Liver (tissue), 10 donors: ENCODE measurements around the gene GPAT2. TPM values are rescaled to one million over a fixed set of nuclear protein-coding genes. Genes with fewer than 3 reads are reported as not detected.
"Not testable (repeated sequence)": the region's sequence is repeated elsewhere in the genome, so short reads cannot be mapped to it uniquely, and the experiment has no call there.

Experiments used
- DNase-seq: peaks from one replicate; pipeline ENCODE4 v3.0.0-alpha.2; 2017; ENCODE audit warnings: low spot score
- H3K27ac ChIP-seq, 2 donors: one replicate each; pipeline ENCODE4 v1.7.0; 2013; ENCODE audit warnings: inconsistent platforms in 2 of 2, low read length in 2 of 2, control low read depth in 1 of 2, low read depth in 1 of 2, mild to moderate bottlenecking in 1 of 2
- H3K27me3 ChIP-seq, 4 donors: one replicate each; pipeline versions ENCODE4 v1.6.1 to v1.7.0; 2013; ENCODE audit warnings: low read length in 3 of 4, inconsistent platforms in 1 of 4, mild to moderate bottlenecking in 1 of 4, moderate library complexity in 1 of 4; ENCODE audit not compliant: control insufficient read depth in 4 of 4, insufficient read depth in 4 of 4
- H3K36me3 ChIP-seq, 4 donors: one replicate each; pipeline versions ENCODE4 v1.6.1 to v1.7.0; 2013; ENCODE audit warnings: low read length in 3 of 4, mild to moderate bottlenecking in 3 of 4, low read depth in 1 of 4, moderate library complexity in 1 of 4; ENCODE audit not compliant: control insufficient read depth in 4 of 4, insufficient read depth in 3 of 4
- H3K4me1 ChIP-seq, 4 donors: one replicate each; pipeline versions ENCODE4 v1.6.1 to v1.7.0; 2013; ENCODE audit warnings: low read length in 3 of 4, mild to moderate bottlenecking in 3 of 4, moderate library complexity in 1 of 4; ENCODE audit not compliant: control insufficient read depth in 4 of 4, insufficient read depth in 4 of 4
- H3K4me3 ChIP-seq, 3 donors: one replicate each; pipeline versions ENCODE4 v1.6.1 to v1.7.0; 2013; ENCODE audit warnings: low read length in 3 of 3, control low read depth in 1 of 3, low read depth in 1 of 3, mild to moderate bottlenecking in 1 of 3
- H3K9ac ChIP-seq, 2 donors: one replicate each; pipeline ENCODE4 v1.7.0; 2013; ENCODE audit warnings: low read length in 2 of 2, mild to moderate bottlenecking in 2 of 2, moderate library complexity in 2 of 2, control low read depth in 1 of 2, low read depth in 1 of 2
- H3K9me3 ChIP-seq, 4 donors: one replicate each; pipeline versions ENCODE4 v1.6.1 to v1.7.0; 2013; ENCODE audit warnings: low read length in 3 of 4; ENCODE audit not compliant: control insufficient read depth in 4 of 4
- CTCF ChIP-seq: fragments of 150-350 bp; IDR thresholded peaks from 2 replicates; pipeline ENCODE4 v1.5.1; 2017; ENCODE audit warnings: improper control_type of control experiment, low read depth, low read length; ENCODE audit not compliant: missing input control
- RAD21 ChIP-seq, 2 donors: IDR thresholded peaks; 2 replicates each; pipeline ENCODE4 v1.6.1; 2016; ENCODE audit warnings: antibody characterized with exemption in 2 of 2, mild to moderate bottlenecking in 2 of 2
- WGBS: extraction: QIAGEN DNeasy Blood & Tissue Kit; methylation state at CpG from one replicate; pipeline ENCODE4 v1.1.7; 2013; 5-methylcytosine and 5-hydroxymethylcytosine counted together
- polyA plus RNA-seq, 2 donors: library from polyadenylated mRNA; stranded (reverse) in 1 of 2; unstranded in 1 of 2; fragments of 200-250 nt in 1 of 2; fragments of >200 nt in 1 of 2; fragmentation: Nextera tagmentation in 1 of 2; extraction: Ambion mirVana in 1 of 2; gene quantifications; one replicate each; pipeline versions ENCODE4 v1.2.1 to v1.2.3, GENCODE V29; 2013 to 2015
- small RNA-seq: library from RNA; depleted of rRNA; stranded (forward); fragments of <200 nt; gene quantifications from one replicate; pipeline ENCODE3, GENCODE V24; 2014
- total RNA-seq, 2 donors: library from RNA; depleted of rRNA; stranded (reverse); fragments of >200 nt; gene quantifications; one replicate each; pipeline ENCODE4 v1.2.3, GENCODE V29; 2014
- donor health status: healthy.
- donor health status: healthy.
- donor health status: healthy.
- donor health status: healthy.
- donor health status: healthy.

Gene GPAT2
- total and polyA plus RNA-seq, 4 donors: 0.33 to 3.1 (median 0.51) TPM

GRCh38 chr2:95992520-95993272 lies 42.0 kb downstream of the GPAT2 start:
- Histone ChIP-seq H3K9ac (peak overlapping the region; percentile 74 to 76), H3K4me3 (peak overlapping the region; percentile 41 to 77 (median 59)), H3K27ac (peak overlapping the region; percentile 83 to 88)
- TF ChIP-seq RAD21 (IDR thresholded peaks at IDR 0.05) (peak; percentile 85 to 86), CTCF (peak; percentile 77)
- 5% methylated on average over 34 of the region's 34 CpGs for WGBS
- H3K27me3 ChIP-seq, H3K9me3 ChIP-seq, DNase-seq, H3K36me3 ChIP-seq, H3K4me1 ChIP-seq: not testable (repeated sequence)

- not testable (repeated sequence) for H3K9ac ChIP-seq, DNase-seq, H3K27me3 ChIP-seq, H3K9me3 ChIP-seq, H3K36me3 ChIP-seq, H3K4me1 ChIP-seq
- WGBS: 0% methylated on average over 14 of the region's 39 CpGs
- H3K27ac ChIP-seq: peak overlapping the region; percentile 83 to 88
- H3K4me3 ChIP-seq: peak overlapping the region in 2 of 3 donors; percentile 59 to 77
These were observed 42.6 kb downstream of the GPAT2 start for GRCh38 chr2:95992102-95992501.

GRCh38 chr2:95991351-95992094 lies 43.2 kb downstream of the GPAT2 start, which contains the start of gene ANKRD36C:
Gene ANKRD36C (minus strand): TSS chr2:95991824. CDS start chr2:95991708, 116 bp downstream.
- Histone ChIP-seq H3K9ac (peak within 1 kb of the TSS; percentile 74 to 88), H3K27ac (peak within 1 kb of the TSS; percentile 83 to 88), H3K4me3 (peak within 1 kb of the TSS; percentile 53 to 77 (median 59))
- not testable (repeated sequence) for H3K9me3 ChIP-seq, H3K36me3 ChIP-seq, H3K4me1 ChIP-seq, H3K27me3 ChIP-seq
- WGBS: under 1% methylated on average over 31 of the region's 56 CpGs
- DNase-seq: peak; percentile 45

GRCh38 chr2:95990884-95991283 lies 43.8 kb downstream of the GPAT2 start:
- not testable (repeated sequence) for H3K27me3 ChIP-seq, H3K9me3 ChIP-seq, H3K4me3 ChIP-seq, H3K4me1 ChIP-seq, DNase-seq, H3K36me3 ChIP-seq, H3K9ac ChIP-seq, H3K27ac ChIP-seq
- 5% methylated on average over 6 of the region's 6 CpGs for WGBS

Small RNA genes within 50 kb of the gene (small RNA-seq; reads per million reads assigned to genes)
- gene RN7SL210P: not detected

Other genes starting within 250 kb of the GPAT2 start
- gene ANKRD36C, start 43.1 kb downstream of the GPAT2 start, total RNA-seq: 10 to 100 TPM; 12.0 to 13.4 TPM
- gene ANKRD36C, start 43.1 kb downstream of the GPAT2 start, polyA plus RNA-seq: 1 to 10 TPM in 1 of 2 donors, under 1 TPM in 1; 0.27 to 6.7 TPM
- 1 to 10 TPM; 1.3 to 2.3 TPM for gene ADRA2B, start 81.7 kb upstream of the GPAT2 start, total RNA-seq
- gene ADRA2B, start 81.7 kb upstream of the GPAT2 start, polyA plus RNA-seq: 1 to 10 TPM; 3.7 to 8.6 TPM
- gene ASTL, start 103.6 kb upstream of the GPAT2 start, total RNA-seq: not detected
- gene ASTL, start 103.6 kb upstream of the GPAT2 start, polyA plus RNA-seq: not detected
- gene DUSP2, start 110.5 kb upstream of the GPAT2 start, total RNA-seq: 1 to 10 TPM; 1.6 to 2.8 TPM
- 1 to 10 TPM in 1 of 2 donors, under 1 TPM in 1; 0.99 to 1.7 TPM for gene DUSP2, start 110.5 kb upstream of the GPAT2 start, polyA plus RNA-seq
- gene STARD7, start 173.9 kb upstream of the GPAT2 start, total RNA-seq: 100 to 1,000 TPM in 1 of 2 donors, 10 to 100 TPM in 1; 72.0 to 120 TPM
- 10 to 100 TPM; 42.9 to 47.4 TPM for gene STARD7, start 173.9 kb upstream of the GPAT2 start, polyA plus RNA-seq
- gene TMEM127, start 231.1 kb upstream of the GPAT2 start, total RNA-seq: 10 to 100 TPM; 17.7 to 19.1 TPM
- gene TMEM127, start 231.1 kb upstream of the GPAT2 start, polyA plus RNA-seq: 10 to 100 TPM; 11.2 to 27.5 TPM
- 10 to 100 TPM; 50.6 to 80.4 TPM for gene CIAO1, start 231.3 kb upstream of the GPAT2 start, total RNA-seq
- gene CIAO1, start 231.3 kb upstream of the GPAT2 start, polyA plus RNA-seq: 10 to 100 TPM; 43.0 to 43.3 TPM